Activated CD4-positive, alpha-beta memory T cell treated with anti-CD3 and anti-CD28 coated beads, Interleukin-2, amount 10 ng/mL, durations not matched to agents 7 days and 5 days (primary cell): Measurements from ENCODE around the gene TNNT1. TPM values are rescaled to one million over a fixed set of nuclear protein-coding genes. Genes with fewer than 3 reads are reported as not detected.
A peak's percentile ranks its signal among the peaks of the same experiment; 100 is the strongest.
"Not testable (repeated sequence)": the region's sequence is repeated elsewhere in the genome, so short reads cannot be mapped to it uniquely, and the experiment has no call there.

Experiments
- CTCF ChIA-PET: fragments of 350-600 bp; sonication (Branson Sonifier 250); formaldehyde crosslinking; loops from one replicate; lab custom pipeline; 2021; ENCODE audit warnings: antibody characterized with exemption, inconsistent platforms; lab: Charles Lee
- POLR2A ChIA-PET: fragments of 350-600 bp; sonication (Branson Sonifier 250); formaldehyde crosslinking; loops from one replicate; lab custom pipeline; 2021; ENCODE audit warnings: antibody characterized with exemption; lab: Charles Lee
- DNase-seq: peaks from one replicate; pipeline ENCODE4 v3.0.0-alpha.2; 2020
- H3K27ac Mint-ChIP-seq: one replicate; pipeline ENCODE4 v1.8.0; 2021; ENCODE audit warnings: mild to moderate bottlenecking, mixed read lengths
- H3K27me3 Mint-ChIP-seq: one replicate; pipeline ENCODE4 v1.8.0; 2021; ENCODE audit warnings: mixed read lengths
- H3K36me3 Mint-ChIP-seq: one replicate; pipeline ENCODE4 v1.8.0; 2021; ENCODE audit warnings: low read depth, mixed read lengths
- H3K4me1 Mint-ChIP-seq: one replicate; pipeline ENCODE4 v1.8.0; 2021; ENCODE audit warnings: mixed read lengths
- H3K4me3 Mint-ChIP-seq: one replicate; pipeline ENCODE4 v1.8.0; 2021; ENCODE audit warnings: mild to moderate bottlenecking, mixed read lengths
- H3K9me3 Mint-ChIP-seq: one replicate; pipeline ENCODE4 v1.8.0; 2021; ENCODE audit warnings: mixed read lengths
- total RNA-seq, 2 experiments: library from RNA; stranded (reverse); gene quantifications; one replicate each; pipeline ENCODE4 v1.2.3, GENCODE V29; 2021

Gene TNNT1
- total RNA-seq, 2 experiments from 2014 or later = 0.38 to 0.68 TPM

GRCh38 chr19:55161571-55162322, 12.7 kb upstream of the TNNT1 start:
- H3K9me3 Mint-ChIP-seq = no peaks in the 10 kb centered on the region
- H3K4me3 Mint-ChIP-seq = no peak overlapping the region
- CTCF ChIA-PET = interaction anchor here (0.7 to 2.1 kb wide), 3 partner anchors 280 to 493 kb away, joined by 4 to 12 read pairs (median 4); no protein-coding TSS in a partner anchor
- peaks cover 40% of the 10 kb centered on the region for H3K27me3 Mint-ChIP-seq
- no peak for DNase-seq
- H3K27ac Mint-ChIP-seq = no peak overlapping the region
- no peaks in the 10 kb centered on the region for H3K36me3 Mint-ChIP-seq
- POLR2A ChIA-PET = interaction anchor here (1.4 kb wide), 1 partner anchor 281 kb away, joined by 3 read pairs; no protein-coding TSS in a partner anchor
- H3K4me1 Mint-ChIP-seq = peaks cover 7% of the 10 kb centered on the region

- ChIA-PET CTCF (interaction anchor here (0.6 to 2.5 kb wide), 16 partner anchors 8 to 487 kb away, joined by 3 to 12 read pairs (median 4); partner anchors contain the start of genes PPP1R12C and SYT5), POLR2A (interaction anchor here (1.0 to 1.4 kb wide), 2 partner anchors 11 to 280 kb away, joined by 3 read pairs; no protein-coding TSS in a partner anchor)
- H3K4me3 Mint-ChIP-seq = no peak overlapping the region
- H3K27me3 Mint-ChIP-seq = peaks cover 36% of the 10 kb centered on the region
- no peaks in the 10 kb centered on the region for H3K36me3 Mint-ChIP-seq
- H3K9me3 Mint-ChIP-seq = no peaks in the 10 kb centered on the region
- no peak overlapping the region for H3K27ac Mint-ChIP-seq
- DNase-seq = no peak
- H3K4me1 Mint-ChIP-seq = peaks cover 3% of the 10 kb centered on the region
Measured at GRCh38 chr19:55160986-55161365, 12.0 kb upstream of the TNNT1 start.

- Mint-ChIP-seq H3K4me1 (peaks cover 3% of the 10 kb centered on the region), H3K4me3 (no peak overlapping the region), H3K27me3 (peaks cover 30% of the 10 kb centered on the region), H3K27ac (no peak overlapping the region), H3K36me3 (no peaks in the 10 kb centered on the region), H3K9me3 (no peaks in the 10 kb centered on the region)
- ChIA-PET CTCF (interaction anchor here (0.6 to 2.5 kb wide), 19 partner anchors 9 to 486 kb away, joined by 3 to 12 read pairs (median 4); partner anchors contain the start of genes PPP1R12C and SYT5), POLR2A (interaction anchor here (0.8 to 1.4 kb wide), 3 partner anchors 11 to 279 kb away, joined by 3 read pairs; partner anchors contain the start of gene PPP6R1)
- DNase-seq = peak; percentile 91
Measured at GRCh38 chr19:55160128-55160985, 11.4 kb upstream of the TNNT1 start.

- no peak for DNase-seq
- peaks cover 9% of the 10 kb centered on the region for H3K4me1 Mint-ChIP-seq
- peaks cover 4% of the 10 kb centered on the region for H3K9me3 Mint-ChIP-seq
- POLR2A ChIA-PET = no interaction called here
- CTCF ChIA-PET = interaction anchor here (0.9 to 2.5 kb wide), 11 partner anchors 8 to 278 kb away, joined by 3 to 12 read pairs (median 7); partner anchors contain the start of gene RDH13
- peaks cover 26% of the 10 kb centered on the region for H3K27me3 Mint-ChIP-seq
- H3K4me3 Mint-ChIP-seq = no peak overlapping the region
- H3K27ac Mint-ChIP-seq = no peak overlapping the region
- H3K36me3 Mint-ChIP-seq = no peaks in the 10 kb centered on the region
Measured at GRCh38 chr19:55158848-55159749, 10.1 kb upstream of the TNNT1 start.

GRCh38 chr19:55158423-55158822, 9.4 kb upstream of the TNNT1 start:
- Mint-ChIP-seq H3K4me3 (no peak overlapping the region), H3K36me3 (no peaks in the 10 kb centered on the region), H3K4me1 (peaks cover 14% of the 10 kb centered on the region), H3K27me3 (peaks cover 22% of the 10 kb centered on the region), H3K9me3 (peaks cover 4% of the 10 kb centered on the region), H3K27ac (no peak overlapping the region)
- ChIA-PET POLR2A (no interaction called here), CTCF (no interaction called here)
- no peak for DNase-seq

- H3K27ac Mint-ChIP-seq = no peak within 1 kb of the TSS
- no peaks in the 10 kb centered on the region for H3K36me3 Mint-ChIP-seq
- no peak within 1 kb of the TSS for H3K4me3 Mint-ChIP-seq
- H3K4me1 Mint-ChIP-seq = peaks cover 16% of the 10 kb centered on the region
- POLR2A ChIA-PET = no interaction called here
- peaks cover 22% of the 10 kb centered on the region for H3K27me3 Mint-ChIP-seq
- DNase-seq = no peak
- CTCF ChIA-PET = no interaction called here
- peaks cover 6% of the 10 kb centered on the region for H3K9me3 Mint-ChIP-seq
Measured at GRCh38 chr19:55157064-55157908, 8.3 kb upstream of the TNNT1 start, which contains the start of gene TNNI3. TNNI3 (minus strand) TSS chr19:55157732; CDS start chr19:55157589, 143 bp downstream.

- peaks cover 21% of the 10 kb centered on the region for H3K4me1 Mint-ChIP-seq
- no peak overlapping the region for H3K4me3 Mint-ChIP-seq
- peaks cover 11% of the 10 kb centered on the region for H3K9me3 Mint-ChIP-seq
- peaks cover 23% of the 10 kb centered on the region for H3K27me3 Mint-ChIP-seq
- DNase-seq = peak; percentile 39
- POLR2A ChIA-PET = no interaction called here
- H3K36me3 Mint-ChIP-seq = no peaks in the 10 kb centered on the region
- CTCF ChIA-PET = no interaction called here
- no peak overlapping the region for H3K27ac Mint-ChIP-seq
Measured at GRCh38 chr19:55156202-55157063, 7.4 kb upstream of the TNNT1 start.

- H3K4me1 Mint-ChIP-seq = peaks cover 21% of the 10 kb centered on the region
- DNase-seq, CTCF ChIA-PET, H3K27ac Mint-ChIP-seq, POLR2A ChIA-PET, H3K36me3 Mint-ChIP-seq, H3K4me3 Mint-ChIP-seq: not testable (repeated sequence)
- H3K27me3 Mint-ChIP-seq = peaks cover 24% of the 10 kb centered on the region
- H3K9me3 Mint-ChIP-seq = peaks cover 11% of the 10 kb centered on the region
Measured at GRCh38 chr19:55155784-55156183, 6.8 kb upstream of the TNNT1 start.

- DNase-seq = no peak
- Mint-ChIP-seq H3K27me3 (peaks cover 32% of the 10 kb centered on the region), H3K36me3 (no peaks in the 10 kb centered on the region), H3K9me3 (peaks cover 11% of the 10 kb centered on the region), H3K27ac (no peak overlapping the region), H3K4me1 (peaks cover 21% of the 10 kb centered on the region), H3K4me3 (no peak overlapping the region)
- ChIA-PET CTCF (no interaction called here), POLR2A (no interaction called here)
Measured at GRCh38 chr19:55153652-55154264, 4.8 kb upstream of the TNNT1 start.

GRCh38 chr19:55152017-55152416, 3.0 kb upstream of the TNNT1 start:
- peaks cover 11% of the 10 kb centered on the region for H3K9me3 Mint-ChIP-seq
- CTCF ChIA-PET = interaction anchor here (2.1 kb wide), 1 partner anchor 8 kb away, joined by 12 read pairs; no protein-coding TSS in a partner anchor
- peaks cover 33% of the 10 kb centered on the region for H3K27me3 Mint-ChIP-seq
- H3K36me3 Mint-ChIP-seq = no peaks in the 10 kb centered on the region
- no peak overlapping the region for H3K4me3 Mint-ChIP-seq
- peak overlapping the region; percentile 69 for H3K27ac Mint-ChIP-seq
- peaks cover 21% of the 10 kb centered on the region for H3K4me1 Mint-ChIP-seq
- POLR2A ChIA-PET = no interaction called here
- DNase-seq = no peak
